Lower leg skin (tissue), 4 donors: Measurements from ENCODE around the gene ZKSCAN8. TPM values are rescaled to one million over a fixed set of nuclear protein-coding genes. Genes with fewer than 3 reads are reported as not detected.

Source experiments
- DNase-seq, 2 donors: peaks; one replicate each; pipeline ENCODE4 v3.0.0-alpha.2; 2019; ENCODE audit warnings: low spot score in 2 of 2
- H3K4me3 ChIP-seq: fragments of 200-600 bp; sonication (generic); 2 replicates; pipeline ENCODE4 v1.5.1; 2017; ENCODE audit warnings: mild to moderate bottlenecking, low read depth; ENCODE audit not compliant: poor library complexity, severe bottlenecking
- POLR2A ChIP-seq, 2 donors: fragments of 450-650 bp; IDR thresholded peaks; one replicate each; pipeline ENCODE4 v1.6.1; 2016 to 2017; ENCODE audit warnings: antibody characterized with exemption in 2 of 2, mild to moderate bottlenecking in 1 of 2, moderate library complexity in 1 of 2
- WGBS, 2 donors: methylation state at CpG; one replicate each; pipeline ENCODE4 v1.1.5; 2018; 5-methylcytosine and 5-hydroxymethylcytosine counted together
- intact Hi-C: fragments of 100-400 bp; cut with DNase I; formaldehyde crosslinking; loops from one replicate; pipeline ENCODE4 v1.15.0; 2023; ENCODE audit warnings: low total_unique reads
- total RNA-seq, 4 donors: library from RNA; depleted of rRNA; stranded (reverse); fragments of >200 nt; gene quantifications; one replicate each; pipeline ENCODE4 v1.1.0, GENCODE V29; 2016
- TF ChIP-seq, protein P1 (sequence below), 3 donors: fragments of 450-650 bp; IDR thresholded peaks; one replicate each; pipeline ENCODE4 v1.5.1; 2016; ENCODE audit warnings: antibody characterized with exemption in 3 of 3, mild to moderate bottlenecking in 3 of 3, moderate library complexity in 2 of 3

Gene ZKSCAN8
- total RNA-seq, 4 donors from 2014 or later, result 10.5 to 16.5 (median 11.3) TPM

GRCh38 chr6:28136585-28137504 lies 4.8 kb upstream of the ZKSCAN8 start:
- intact Hi-C loops, result no loop called here
- H3K4me3 ChIP-seq, result peak overlapping the region; percentile 69
- 0 to 1% methylated on average over 44 to 58 of the region's 58 CpGs for WGBS, 2 donors
- DNase-seq, result peak; percentile 88 to 97
- TF ChIP-seq, protein P1, sequence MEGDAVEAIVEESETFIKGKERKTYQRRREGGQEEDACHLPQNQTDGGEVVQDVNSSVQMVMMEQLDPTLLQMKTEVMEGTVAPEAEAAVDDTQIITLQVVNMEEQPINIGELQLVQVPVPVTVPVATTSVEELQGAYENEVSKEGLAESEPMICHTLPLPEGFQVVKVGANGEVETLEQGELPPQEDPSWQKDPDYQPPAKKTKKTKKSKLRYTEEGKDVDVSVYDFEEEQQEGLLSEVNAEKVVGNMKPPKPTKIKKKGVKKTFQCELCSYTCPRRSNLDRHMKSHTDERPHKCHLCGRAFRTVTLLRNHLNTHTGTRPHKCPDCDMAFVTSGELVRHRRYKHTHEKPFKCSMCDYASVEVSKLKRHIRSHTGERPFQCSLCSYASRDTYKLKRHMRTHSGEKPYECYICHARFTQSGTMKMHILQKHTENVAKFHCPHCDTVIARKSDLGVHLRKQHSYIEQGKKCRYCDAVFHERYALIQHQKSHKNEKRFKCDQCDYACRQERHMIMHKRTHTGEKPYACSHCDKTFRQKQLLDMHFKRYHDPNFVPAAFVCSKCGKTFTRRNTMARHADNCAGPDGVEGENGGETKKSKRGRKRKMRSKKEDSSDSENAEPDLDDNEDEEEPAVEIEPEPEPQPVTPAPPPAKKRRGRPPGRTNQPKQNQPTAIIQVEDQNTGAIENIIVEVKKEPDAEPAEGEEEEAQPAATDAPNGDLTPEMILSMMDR (IDR thresholded peaks at IDR 0.05), result no peak
- TF ChIP-seq POLR2A (IDR thresholded peaks at IDR 0.05), result no peak

DNA sequence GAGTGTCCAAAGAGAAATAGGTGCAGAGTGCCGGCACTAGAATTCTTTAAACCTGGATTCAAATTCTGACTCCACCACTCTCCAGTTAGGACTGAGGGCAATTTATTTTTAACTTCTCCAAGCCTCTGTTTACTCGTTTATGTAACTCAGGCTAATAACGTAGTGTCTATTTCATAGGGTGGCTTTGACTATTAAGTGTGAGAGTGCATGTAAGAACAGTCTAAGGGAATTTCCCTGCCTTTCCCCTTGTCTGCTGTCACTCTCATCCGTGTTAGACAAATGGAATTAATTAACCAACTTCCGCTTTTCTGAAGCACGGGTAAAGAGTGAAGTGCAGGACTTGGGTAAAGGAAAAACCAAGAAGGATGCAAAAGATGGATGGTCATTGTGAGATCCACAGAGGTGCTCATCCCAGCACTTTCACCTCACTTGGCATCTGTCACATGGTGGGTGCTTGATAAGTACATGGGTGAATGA lies 4.1 kb upstream of the ZKSCAN8 start:
- 1 to 2% methylated on average over 6 of the region's 6 CpGs for WGBS, 2 donors
- intact Hi-C loops, result no loop called here
- DNase-seq, result no peak
- peak overlapping the region; percentile 69 for H3K4me3 ChIP-seq
- TF ChIP-seq, protein P1 (IDR thresholded peaks at IDR 0.05), result no peak
- TF ChIP-seq POLR2A (IDR thresholded peaks at IDR 0.05), result no peak

- DNase-seq, result no peak
- no peak overlapping the region for H3K4me3 ChIP-seq
- TF ChIP-seq POLR2A (IDR thresholded peaks at IDR 0.05), result no peak
- TF ChIP-seq, protein P1 (IDR thresholded peaks at IDR 0.05), result no peak
- WGBS, 2 donors, result 76 to 80% methylated on average over 9 of the region's 9 CpGs
- intact Hi-C loops, result no loop called here
Measured at GRCh38 chr6:28139860-28140543, 1.7 kb upstream of the ZKSCAN8 start.

DNA sequence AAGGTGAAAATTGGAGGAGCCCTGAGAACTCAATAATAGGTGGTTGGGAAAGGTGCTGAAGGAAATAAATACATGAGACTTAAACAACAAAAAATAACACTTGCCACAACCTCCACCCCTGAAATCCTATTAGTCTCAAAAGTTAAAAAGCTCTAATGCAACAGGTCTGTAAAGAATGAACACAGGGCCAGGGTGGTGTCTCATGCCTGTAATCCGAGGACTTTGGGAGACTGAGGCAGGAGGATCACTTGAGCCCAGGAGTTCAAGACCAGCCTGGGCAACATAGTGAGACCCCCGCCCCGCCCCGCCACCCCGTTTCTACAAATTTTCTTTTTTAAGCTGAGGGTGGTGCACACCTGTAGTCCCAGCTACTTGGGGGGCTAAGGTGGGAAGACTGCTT lies 1.1 kb upstream of the ZKSCAN8 start:
- no peak for TF ChIP-seq POLR2A (IDR thresholded peaks at IDR 0.05)
- TF ChIP-seq, protein P1 (IDR thresholded peaks at IDR 0.05), result no peak
- DNase-seq, result no peak
- intact Hi-C loops, result no loop called here
- no peak overlapping the region for H3K4me3 ChIP-seq
- 57 to 80% methylated on average over 5 of the region's 5 CpGs for WGBS, 2 donors

GRCh38 chr6:28142446-28142845 lies 763 bp downstream of the ZKSCAN8 start:
- intact Hi-C loops, result no loop called here
- H3K4me3 ChIP-seq, result peak overlapping the region; percentile 80
- no peak for DNase-seq
- WGBS, 2 donors, result 9 to 13% methylated on average over 4 of the region's 4 CpGs
- TF ChIP-seq POLR2A (IDR thresholded peaks at IDR 0.05), result no peak
- TF ChIP-seq, protein P1 (IDR thresholded peaks at IDR 0.05), result no peak
